ENCODE data around the gene MTHFD1L. TPM values are rescaled to one million over a fixed set of nuclear protein-coding genes. Genes with fewer than 3 reads are reported as not detected.

Gene MTHFD1L
- total and polyA plus RNA-seq, 2 of the 8 experiments (the other 6 are each of a cell fraction or from before 2014, with no cell fraction given): 29.2 to 105 TPM

DNA sequence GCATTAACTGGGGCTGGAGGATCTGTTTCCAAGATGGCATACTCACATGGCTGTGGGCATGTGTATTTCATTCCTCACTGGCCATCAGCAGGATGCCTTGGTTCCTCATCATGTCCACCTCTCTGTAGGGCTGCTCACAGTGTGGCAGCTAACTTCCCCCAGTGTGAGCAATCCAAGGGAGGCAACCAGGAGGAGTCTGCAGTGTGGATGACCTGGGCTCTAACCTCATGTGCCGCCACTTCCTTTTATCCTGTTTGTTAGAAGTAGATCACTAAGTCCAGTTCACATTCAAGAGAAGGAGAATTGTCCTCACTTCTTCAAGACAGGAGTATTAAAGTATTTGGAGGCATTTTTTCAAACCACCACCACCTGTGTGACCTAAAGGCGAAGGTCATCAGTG is 54.4 kb downstream of the MTHFD1L start (continued):
- TF ChIP-seq, protein P1, sequence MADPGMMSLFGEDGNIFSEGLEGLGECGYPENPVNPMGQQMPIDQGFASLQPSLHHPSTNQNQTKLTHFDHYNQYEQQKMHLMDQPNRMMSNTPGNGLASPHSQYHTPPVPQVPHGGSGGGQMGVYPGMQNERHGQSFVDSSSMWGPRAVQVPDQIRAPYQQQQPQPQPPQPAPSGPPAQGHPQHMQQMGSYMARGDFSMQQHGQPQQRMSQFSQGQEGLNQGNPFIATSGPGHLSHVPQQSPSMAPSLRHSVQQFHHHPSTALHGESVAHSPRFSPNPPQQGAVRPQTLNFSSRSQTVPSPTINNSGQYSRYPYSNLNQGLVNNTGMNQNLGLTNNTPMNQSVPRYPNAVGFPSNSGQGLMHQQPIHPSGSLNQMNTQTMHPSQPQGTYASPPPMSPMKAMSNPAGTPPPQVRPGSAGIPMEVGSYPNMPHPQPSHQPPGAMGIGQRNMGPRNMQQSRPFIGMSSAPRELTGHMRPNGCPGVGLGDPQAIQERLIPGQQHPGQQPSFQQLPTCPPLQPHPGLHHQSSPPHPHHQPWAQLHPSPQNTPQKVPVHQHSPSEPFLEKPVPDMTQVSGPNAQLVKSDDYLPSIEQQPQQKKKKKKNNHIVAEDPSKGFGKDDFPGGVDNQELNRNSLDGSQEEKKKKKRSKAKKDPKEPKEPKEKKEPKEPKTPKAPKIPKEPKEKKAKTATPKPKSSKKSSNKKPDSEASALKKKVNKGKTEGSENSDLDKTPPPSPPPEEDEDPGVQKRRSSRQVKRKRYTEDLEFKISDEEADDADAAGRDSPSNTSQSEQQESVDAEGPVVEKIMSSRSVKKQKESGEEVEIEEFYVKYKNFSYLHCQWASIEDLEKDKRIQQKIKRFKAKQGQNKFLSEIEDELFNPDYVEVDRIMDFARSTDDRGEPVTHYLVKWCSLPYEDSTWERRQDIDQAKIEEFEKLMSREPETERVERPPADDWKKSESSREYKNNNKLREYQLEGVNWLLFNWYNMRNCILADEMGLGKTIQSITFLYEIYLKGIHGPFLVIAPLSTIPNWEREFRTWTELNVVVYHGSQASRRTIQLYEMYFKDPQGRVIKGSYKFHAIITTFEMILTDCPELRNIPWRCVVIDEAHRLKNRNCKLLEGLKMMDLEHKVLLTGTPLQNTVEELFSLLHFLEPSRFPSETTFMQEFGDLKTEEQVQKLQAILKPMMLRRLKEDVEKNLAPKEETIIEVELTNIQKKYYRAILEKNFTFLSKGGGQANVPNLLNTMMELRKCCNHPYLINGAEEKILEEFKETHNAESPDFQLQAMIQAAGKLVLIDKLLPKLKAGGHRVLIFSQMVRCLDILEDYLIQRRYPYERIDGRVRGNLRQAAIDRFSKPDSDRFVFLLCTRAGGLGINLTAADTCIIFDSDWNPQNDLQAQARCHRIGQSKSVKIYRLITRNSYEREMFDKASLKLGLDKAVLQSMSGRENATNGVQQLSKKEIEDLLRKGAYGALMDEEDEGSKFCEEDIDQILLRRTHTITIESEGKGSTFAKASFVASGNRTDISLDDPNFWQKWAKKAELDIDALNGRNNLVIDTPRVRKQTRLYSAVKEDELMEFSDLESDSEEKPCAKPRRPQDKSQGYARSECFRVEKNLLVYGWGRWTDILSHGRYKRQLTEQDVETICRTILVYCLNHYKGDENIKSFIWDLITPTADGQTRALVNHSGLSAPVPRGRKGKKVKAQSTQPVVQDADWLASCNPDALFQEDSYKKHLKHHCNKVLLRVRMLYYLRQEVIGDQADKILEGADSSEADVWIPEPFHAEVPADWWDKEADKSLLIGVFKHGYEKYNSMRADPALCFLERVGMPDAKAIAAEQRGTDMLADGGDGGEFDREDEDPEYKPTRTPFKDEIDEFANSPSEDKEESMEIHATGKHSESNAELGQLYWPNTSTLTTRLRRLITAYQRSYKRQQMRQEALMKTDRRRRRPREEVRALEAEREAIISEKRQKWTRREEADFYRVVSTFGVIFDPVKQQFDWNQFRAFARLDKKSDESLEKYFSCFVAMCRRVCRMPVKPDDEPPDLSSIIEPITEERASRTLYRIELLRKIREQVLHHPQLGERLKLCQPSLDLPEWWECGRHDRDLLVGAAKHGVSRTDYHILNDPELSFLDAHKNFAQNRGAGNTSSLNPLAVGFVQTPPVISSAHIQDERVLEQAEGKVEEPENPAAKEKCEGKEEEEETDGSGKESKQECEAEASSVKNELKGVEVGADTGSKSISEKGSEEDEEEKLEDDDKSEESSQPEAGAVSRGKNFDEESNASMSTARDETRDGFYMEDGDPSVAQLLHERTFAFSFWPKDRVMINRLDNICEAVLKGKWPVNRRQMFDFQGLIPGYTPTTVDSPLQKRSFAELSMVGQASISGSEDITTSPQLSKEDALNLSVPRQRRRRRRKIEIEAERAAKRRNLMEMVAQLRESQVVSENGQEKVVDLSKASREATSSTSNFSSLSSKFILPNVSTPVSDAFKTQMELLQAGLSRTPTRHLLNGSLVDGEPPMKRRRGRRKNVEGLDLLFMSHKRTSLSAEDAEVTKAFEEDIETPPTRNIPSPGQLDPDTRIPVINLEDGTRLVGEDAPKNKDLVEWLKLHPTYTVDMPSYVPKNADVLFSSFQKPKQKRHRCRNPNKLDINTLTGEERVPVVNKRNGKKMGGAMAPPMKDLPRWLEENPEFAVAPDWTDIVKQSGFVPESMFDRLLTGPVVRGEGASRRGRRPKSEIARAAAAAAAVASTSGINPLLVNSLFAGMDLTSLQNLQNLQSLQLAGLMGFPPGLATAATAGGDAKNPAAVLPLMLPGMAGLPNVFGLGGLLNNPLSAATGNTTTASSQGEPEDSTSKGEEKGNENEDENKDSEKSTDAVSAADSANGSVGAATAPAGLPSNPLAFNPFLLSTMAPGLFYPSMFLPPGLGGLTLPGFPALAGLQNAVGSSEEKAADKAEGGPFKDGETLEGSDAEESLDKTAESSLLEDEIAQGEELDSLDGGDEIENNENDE (IDR thresholded peaks at IDR 0.05; ENCODE audit: insufficient replicate concordance, low read length): no peak
- TF ChIP-seq EP300 (IDR thresholded peaks at IDR 0.05; ENCODE audit: borderline replicate concordance in 1 of 2, low read depth in 2 of 2, low read length in 2 of 2): no peak
- TF ChIP-seq, protein P2, sequence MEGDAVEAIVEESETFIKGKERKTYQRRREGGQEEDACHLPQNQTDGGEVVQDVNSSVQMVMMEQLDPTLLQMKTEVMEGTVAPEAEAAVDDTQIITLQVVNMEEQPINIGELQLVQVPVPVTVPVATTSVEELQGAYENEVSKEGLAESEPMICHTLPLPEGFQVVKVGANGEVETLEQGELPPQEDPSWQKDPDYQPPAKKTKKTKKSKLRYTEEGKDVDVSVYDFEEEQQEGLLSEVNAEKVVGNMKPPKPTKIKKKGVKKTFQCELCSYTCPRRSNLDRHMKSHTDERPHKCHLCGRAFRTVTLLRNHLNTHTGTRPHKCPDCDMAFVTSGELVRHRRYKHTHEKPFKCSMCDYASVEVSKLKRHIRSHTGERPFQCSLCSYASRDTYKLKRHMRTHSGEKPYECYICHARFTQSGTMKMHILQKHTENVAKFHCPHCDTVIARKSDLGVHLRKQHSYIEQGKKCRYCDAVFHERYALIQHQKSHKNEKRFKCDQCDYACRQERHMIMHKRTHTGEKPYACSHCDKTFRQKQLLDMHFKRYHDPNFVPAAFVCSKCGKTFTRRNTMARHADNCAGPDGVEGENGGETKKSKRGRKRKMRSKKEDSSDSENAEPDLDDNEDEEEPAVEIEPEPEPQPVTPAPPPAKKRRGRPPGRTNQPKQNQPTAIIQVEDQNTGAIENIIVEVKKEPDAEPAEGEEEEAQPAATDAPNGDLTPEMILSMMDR (IDR thresholded peaks at IDR 0.05; ENCODE audit: control extremely low read depth in 1 of 3, insufficient read depth in 1 of 3, low read depth in 1 of 3, low read length in 3 of 3): no peak
- TF ChIP-seq CEBPB (IDR thresholded peaks at IDR 0.05; ENCODE audit: low read depth, low read length): no peak
- TF ChIP-seq EZH2 (IDR thresholded peaks at IDR 0.05; ENCODE audit: low read depth, low read length, severe bottlenecking): no peak
- TF ChIP-seq SIRT6 (IDR thresholded peaks at IDR 0.05; ENCODE audit: low read length): no peak
- no peak for TF ChIP-seq TEAD4 (IDR thresholded peaks at IDR 0.05; ENCODE audit: low read depth, low read length)

All from H1 (cell line).